ENCODE data around the gene GPR158.

GPR158 gene

DNA sequence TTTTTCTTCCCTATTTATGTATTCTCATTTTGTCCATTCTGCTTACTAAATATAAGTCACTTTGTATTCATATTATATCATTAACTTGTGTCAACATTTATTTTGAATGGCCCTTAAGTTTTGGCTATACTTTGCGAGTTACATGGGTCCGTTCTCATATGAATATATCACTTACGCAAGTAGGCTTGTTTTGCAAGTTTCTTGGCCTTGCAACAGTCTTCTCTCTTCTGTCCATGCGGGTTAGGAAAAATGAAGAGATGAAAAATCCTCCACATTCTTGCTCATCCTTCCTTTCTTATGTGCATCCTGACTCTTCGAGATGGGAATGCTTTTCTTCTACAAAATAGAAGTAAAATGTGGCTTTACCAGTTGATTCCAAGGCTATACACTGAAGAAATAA lies 82.8 kb downstream of the GPR158 start:
- Mint-ChIP-seq H3K4me1 (no peaks in the 10 kb centered on the region), H3K36me3 (no peaks in the 10 kb centered on the region), H3K9me3 (no peaks in the 10 kb centered on the region), H3K4me3 (no peak overlapping the region), H3K27me3 (no peaks in the 10 kb centered on the region), H3K27ac (no peak overlapping the region)
- no peak for ATAC-seq

DNA sequence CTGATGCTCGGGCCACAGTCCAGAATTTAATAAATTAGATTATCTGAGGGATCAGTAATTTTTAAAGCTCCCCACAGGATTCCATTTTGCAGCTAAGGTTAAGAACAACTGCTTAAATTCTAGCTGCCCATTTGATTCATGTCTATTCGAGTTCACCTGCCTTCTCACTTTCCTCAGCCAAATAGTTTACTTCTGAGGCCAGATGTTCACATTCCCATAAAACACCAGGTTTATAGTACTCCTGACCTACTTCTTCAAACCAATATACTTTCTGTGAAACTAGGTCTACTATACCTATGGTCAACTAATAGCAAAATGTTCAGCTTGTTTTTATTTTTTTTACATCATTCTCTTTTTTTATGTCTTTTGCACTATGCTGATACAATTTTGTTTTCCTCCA lies 86.3 kb downstream of the GPR158 start:
- ATAC-seq: no peak
- Mint-ChIP-seq H3K4me1 (no peaks in the 10 kb centered on the region), H3K27me3 (no peaks in the 10 kb centered on the region), H3K36me3 (no peaks in the 10 kb centered on the region), H3K9me3 (no peaks in the 10 kb centered on the region), H3K27ac (no peak overlapping the region), H3K4me3 (no peak overlapping the region)

DNA sequence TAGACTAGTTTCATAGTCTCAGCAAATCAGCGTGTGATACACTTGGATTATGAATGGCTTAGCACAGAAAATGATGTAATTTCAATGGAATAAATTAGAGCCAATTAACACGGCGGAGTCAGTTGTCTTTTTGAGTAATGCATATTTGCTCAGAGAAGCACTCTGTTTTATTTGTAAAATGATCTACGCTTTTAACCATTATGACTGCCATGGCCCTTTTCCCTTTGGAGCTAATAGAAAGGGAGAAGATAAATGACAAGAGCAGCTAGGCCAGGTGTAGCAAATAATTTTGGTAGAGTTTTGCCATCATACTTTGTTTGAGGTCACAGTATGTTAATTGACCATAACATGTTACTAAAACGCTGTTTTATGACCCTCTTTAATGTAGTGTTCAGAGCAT lies 86.8 kb downstream of the GPR158 start:
- Mint-ChIP-seq H3K27ac (no peak overlapping the region), H3K4me3 (no peak overlapping the region), H3K9me3 (no peaks in the 10 kb centered on the region), H3K36me3 (no peaks in the 10 kb centered on the region), H3K27me3 (no peaks in the 10 kb centered on the region), H3K4me1 (no peaks in the 10 kb centered on the region)
- no peak for ATAC-seq

DNA sequence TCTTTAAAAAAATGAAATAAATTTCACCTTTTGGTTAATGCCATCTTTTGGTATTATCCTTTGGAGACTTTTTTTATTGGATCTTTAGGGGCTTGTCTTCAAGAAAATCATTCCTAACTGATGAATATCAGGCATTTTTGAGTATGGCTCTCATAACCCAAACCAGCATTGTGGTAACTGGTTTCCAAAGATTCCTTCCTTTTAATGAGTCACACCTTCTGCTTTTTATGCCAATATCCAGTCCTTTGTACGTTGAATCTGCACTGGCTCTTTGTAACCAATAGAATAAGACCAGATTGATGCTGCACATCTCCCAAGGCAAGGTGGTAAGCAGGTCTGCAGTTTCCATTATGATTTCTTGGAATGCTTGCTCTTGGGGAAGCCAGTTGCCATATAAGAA lies 89.1 kb downstream of the GPR158 start:
- no peaks in the 10 kb centered on the region for H3K4me1 Mint-ChIP-seq
- H3K27me3 Mint-ChIP-seq: no peaks in the 10 kb centered on the region
- no peaks in the 10 kb centered on the region for H3K9me3 Mint-ChIP-seq
- no peaks in the 10 kb centered on the region for H3K36me3 Mint-ChIP-seq
- no peak overlapping the region for H3K4me3 Mint-ChIP-seq
- no peak for ATAC-seq
- H3K27ac Mint-ChIP-seq: no peak overlapping the region

DNA sequence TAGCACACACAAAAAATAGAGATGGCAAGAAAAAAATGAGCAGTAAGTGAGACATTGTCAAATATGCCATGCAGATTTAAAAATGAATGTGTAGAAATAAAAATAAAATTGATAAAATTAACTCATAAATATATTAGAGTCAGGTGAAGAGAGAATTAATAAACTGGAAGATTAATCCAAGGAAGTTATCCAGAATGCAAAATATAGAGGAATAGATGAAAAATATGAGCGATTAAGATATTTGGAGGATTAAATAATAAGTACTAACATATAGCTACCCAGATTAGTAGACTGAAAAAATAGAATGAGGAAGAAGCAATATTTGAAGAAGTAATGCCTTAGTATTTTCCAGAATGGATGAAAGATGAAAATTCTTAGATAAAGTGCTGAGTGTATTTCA lies 103.4 kb downstream of the GPR158 start:
- peaks cover 9% of the 10 kb centered on the region for H3K9me3 Mint-ChIP-seq
- H3K4me1 Mint-ChIP-seq: no peaks in the 10 kb centered on the region
- no peak overlapping the region for H3K4me3 Mint-ChIP-seq
- ATAC-seq: no peak
- H3K36me3 Mint-ChIP-seq: no peaks in the 10 kb centered on the region
- no peak overlapping the region for H3K27ac Mint-ChIP-seq
- no peaks in the 10 kb centered on the region for H3K27me3 Mint-ChIP-seq

DNA sequence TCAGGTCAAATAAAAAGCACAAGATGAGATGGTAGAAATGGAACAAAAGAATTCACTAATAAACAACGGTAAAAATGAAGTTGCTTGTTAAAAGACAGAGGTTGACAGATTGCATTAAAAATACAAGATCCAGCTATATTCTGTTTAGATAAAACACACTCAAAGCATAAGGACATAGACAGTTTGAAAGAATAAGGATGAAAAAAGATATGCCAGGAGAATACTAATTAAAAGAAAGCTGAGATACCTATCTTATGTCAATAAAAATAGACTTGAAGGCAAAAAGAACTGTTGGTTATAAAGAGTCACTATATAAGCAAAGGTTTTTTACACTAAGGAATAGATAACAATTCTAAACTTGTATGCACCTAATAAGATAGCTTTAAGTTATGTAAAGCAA lies 105.3 kb downstream of the GPR158 start:
- H3K27ac Mint-ChIP-seq: no peak overlapping the region
- ATAC-seq: no peak
- no peaks in the 10 kb centered on the region for H3K4me1 Mint-ChIP-seq
- no peaks in the 10 kb centered on the region for H3K27me3 Mint-ChIP-seq
- peaks cover 14% of the 10 kb centered on the region for H3K9me3 Mint-ChIP-seq
- H3K4me3 Mint-ChIP-seq: no peak overlapping the region
- no peaks in the 10 kb centered on the region for H3K36me3 Mint-ChIP-seq

DNA sequence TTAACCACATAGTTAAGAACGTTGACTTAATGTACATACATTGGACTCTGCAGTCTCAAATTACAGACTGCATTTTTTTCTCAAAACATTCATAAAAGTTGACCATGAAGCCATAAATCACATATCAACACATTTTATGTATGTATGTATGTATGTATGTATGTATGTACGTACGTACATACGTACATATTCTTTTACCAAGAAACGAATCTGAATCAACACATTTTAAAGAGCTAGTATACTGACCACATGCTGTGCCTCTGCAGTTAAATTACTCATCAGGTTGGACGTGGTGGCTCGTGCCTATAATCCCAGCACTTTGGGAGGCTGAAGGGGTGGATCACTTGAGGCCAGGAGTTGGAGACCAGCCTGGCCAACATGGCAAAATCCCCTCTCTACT lies 105.8 kb downstream of the GPR158 start:
- Mint-ChIP-seq H3K9me3 (peaks cover 18% of the 10 kb centered on the region), H3K36me3 (no peaks in the 10 kb centered on the region), H3K4me1 (no peaks in the 10 kb centered on the region), H3K4me3 (no peak overlapping the region), H3K27me3 (no peaks in the 10 kb centered on the region), H3K27ac (no peak overlapping the region)
- no peak for ATAC-seq

DNA sequence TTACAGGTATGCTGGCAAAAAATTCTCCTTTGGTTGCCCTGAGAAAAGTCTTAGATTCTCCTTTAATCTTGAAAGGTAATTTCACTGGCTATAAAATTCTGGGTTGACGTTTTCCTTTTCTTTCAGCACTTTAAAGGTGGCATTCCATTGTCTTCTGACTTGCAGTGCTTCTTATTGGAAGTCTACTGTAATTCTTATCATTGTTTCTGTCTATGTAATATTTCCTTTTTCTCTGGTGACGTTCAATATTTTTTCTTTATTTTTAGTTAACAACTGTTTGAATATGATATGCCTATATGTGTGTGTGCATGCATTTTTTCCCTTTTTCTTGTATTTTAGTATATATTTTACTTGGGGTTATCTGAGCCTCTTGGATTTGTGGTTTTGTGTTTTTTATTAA lies 111.0 kb downstream of the GPR158 start:
- Mint-ChIP-seq H3K36me3 (no peaks in the 10 kb centered on the region), H3K27ac (no peak overlapping the region), H3K4me3 (no peak overlapping the region), H3K4me1 (no peaks in the 10 kb centered on the region), H3K27me3 (no peaks in the 10 kb centered on the region), H3K9me3 (peaks cover 21% of the 10 kb centered on the region)
- no peak for ATAC-seq

DNA sequence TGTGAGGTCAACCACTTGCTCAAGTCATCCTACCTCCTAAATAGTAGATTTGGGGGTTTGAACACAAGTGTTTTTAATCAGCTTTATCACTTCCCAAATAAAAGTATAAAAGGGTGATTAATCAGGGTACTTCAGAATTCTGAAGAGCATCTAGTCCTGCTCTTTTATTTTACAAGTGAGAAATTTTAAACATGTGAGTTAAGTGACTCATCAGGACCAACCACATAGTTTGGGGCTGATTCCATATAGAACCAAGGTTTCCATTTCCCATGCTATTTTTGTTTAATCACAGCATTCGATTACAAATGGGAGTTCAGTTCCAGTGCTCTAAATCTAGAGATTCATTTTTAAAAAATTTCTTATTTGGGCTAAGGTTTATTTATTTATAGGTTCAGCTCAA lies 113.4 kb downstream of the GPR158 start:
- no peak overlapping the region for H3K4me3 Mint-ChIP-seq
- no peaks in the 10 kb centered on the region for H3K27me3 Mint-ChIP-seq
- H3K4me1 Mint-ChIP-seq: no peaks in the 10 kb centered on the region
- peaks cover 21% of the 10 kb centered on the region for H3K9me3 Mint-ChIP-seq
- H3K36me3 Mint-ChIP-seq: no peaks in the 10 kb centered on the region
- ATAC-seq: no peak
- no peak overlapping the region for H3K27ac Mint-ChIP-seq

DNA sequence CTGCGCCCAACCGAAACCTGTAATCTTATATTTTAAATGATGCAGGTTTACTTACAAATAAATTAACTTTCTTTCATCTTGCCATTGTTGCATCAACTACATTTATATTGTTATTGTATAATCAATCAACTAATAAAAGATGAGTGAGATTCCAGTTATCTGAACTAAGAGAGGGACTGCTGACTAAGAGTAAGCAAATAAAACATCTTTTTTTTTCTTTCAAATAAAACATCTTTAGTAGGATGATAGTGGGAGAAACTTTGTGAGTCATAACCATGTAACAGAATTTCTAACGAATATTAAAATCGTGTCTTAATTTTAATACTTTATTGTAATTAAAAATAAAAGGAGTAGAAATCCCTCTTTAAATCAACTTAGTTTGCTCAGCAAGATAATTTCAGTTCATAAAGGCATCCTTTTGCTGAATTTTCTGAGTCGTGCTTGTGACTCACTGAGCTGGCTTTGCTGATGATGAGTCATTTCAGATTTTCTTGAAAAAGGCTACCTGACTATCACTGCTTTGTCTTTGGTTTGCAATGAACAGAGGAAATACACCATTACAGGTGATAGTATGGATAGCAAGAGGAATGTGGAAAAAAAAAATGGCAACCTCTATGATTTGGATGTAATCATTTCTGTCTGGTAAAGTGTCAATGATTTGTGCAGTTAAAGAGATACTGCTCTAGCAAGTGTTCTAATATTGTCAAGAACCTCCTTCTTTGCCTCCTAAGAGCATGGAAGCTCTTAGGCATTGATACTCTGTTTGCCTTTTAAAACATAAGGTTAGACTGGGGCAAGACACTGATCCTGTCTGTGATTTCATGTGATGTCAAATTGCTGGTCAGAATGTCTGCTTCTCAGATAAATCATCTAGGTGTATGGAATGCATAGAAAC lies 119.5 kb downstream of the GPR158 start:
- Mint-ChIP-seq H3K4me1 (no peaks in the 10 kb centered on the region), H3K9me3 (no peaks in the 10 kb centered on the region), H3K27me3 (no peaks in the 10 kb centered on the region), H3K4me3 (no peak overlapping the region), H3K36me3 (no peaks in the 10 kb centered on the region), H3K27ac (no peak overlapping the region)
- no peak for ATAC-seq

DNA sequence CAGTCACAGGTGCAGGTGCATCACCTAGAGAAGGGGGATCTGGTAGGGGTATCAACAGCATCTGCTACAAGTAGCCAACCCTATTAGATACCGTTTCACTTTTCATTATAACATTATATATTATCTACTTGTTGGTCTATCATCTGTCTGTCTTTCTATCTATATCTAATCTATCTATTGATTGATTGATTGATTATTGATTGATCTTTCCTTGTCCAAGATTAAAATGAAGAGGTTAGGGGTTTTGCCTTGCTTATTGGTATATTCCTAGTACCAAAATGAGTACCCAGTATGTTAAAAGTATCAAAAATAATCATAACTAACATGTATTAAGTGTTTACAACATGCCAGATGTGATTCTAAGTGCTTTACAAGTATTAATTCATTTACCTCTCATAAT lies 121.5 kb downstream of the GPR158 start:
- H3K27me3 Mint-ChIP-seq: no peaks in the 10 kb centered on the region
- no peak overlapping the region for H3K27ac Mint-ChIP-seq
- H3K9me3 Mint-ChIP-seq: no peaks in the 10 kb centered on the region
- no peaks in the 10 kb centered on the region for H3K36me3 Mint-ChIP-seq
- no peak overlapping the region for H3K4me3 Mint-ChIP-seq
- ATAC-seq: no peak
- H3K4me1 Mint-ChIP-seq: no peaks in the 10 kb centered on the region

DNA sequence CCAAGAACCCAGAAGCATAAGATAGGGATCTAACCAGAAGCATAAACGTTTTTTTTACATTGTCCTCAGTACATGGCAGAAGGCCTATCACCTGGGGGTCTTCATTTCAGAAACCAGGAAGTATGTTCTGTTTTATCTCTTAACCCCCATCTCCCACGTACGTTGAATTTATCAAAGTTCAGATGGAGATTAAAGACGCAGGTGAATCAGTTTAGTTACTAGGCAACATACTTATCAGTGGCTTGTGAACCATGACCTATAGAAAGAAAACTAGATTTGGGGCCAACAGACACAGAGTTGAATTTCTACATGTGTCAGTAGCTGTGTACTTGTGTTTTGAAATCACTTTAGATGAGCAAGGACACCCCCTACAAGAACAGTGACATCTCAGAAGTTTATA lies 122.7 kb downstream of the GPR158 start:
- no peak overlapping the region for H3K4me3 Mint-ChIP-seq
- H3K27me3 Mint-ChIP-seq: no peaks in the 10 kb centered on the region
- H3K27ac Mint-ChIP-seq: no peak overlapping the region
- H3K4me1 Mint-ChIP-seq: no peaks in the 10 kb centered on the region
- H3K36me3 Mint-ChIP-seq: no peaks in the 10 kb centered on the region
- no peak for ATAC-seq
- H3K9me3 Mint-ChIP-seq: no peaks in the 10 kb centered on the region

DNA sequence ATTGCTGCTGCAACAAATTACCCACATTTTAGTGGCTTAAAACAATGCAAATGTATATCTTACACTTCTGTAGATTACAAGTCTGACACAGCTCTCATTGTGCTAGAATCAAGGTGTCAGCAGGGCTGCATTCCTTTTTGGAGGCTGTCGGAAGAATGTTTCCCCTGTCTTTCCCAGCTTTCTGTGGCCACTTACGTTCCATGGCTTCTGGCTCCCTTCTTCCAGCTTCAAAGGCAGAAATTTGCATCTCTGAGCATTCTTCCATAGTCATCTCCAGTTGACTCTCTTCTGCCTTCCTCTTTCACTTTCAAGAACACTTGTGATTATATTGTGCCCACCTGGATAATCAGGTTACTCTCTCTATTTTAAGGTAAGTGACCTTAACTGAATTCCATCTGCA lies 125.3 kb downstream of the GPR158 start:
- no peaks in the 10 kb centered on the region for H3K9me3 Mint-ChIP-seq
- no peaks in the 10 kb centered on the region for H3K4me1 Mint-ChIP-seq
- H3K27me3 Mint-ChIP-seq: no peaks in the 10 kb centered on the region
- H3K36me3 Mint-ChIP-seq: no peaks in the 10 kb centered on the region
- no peak for ATAC-seq
- no peak overlapping the region for H3K27ac Mint-ChIP-seq
- no peak overlapping the region for H3K4me3 Mint-ChIP-seq

DNA sequence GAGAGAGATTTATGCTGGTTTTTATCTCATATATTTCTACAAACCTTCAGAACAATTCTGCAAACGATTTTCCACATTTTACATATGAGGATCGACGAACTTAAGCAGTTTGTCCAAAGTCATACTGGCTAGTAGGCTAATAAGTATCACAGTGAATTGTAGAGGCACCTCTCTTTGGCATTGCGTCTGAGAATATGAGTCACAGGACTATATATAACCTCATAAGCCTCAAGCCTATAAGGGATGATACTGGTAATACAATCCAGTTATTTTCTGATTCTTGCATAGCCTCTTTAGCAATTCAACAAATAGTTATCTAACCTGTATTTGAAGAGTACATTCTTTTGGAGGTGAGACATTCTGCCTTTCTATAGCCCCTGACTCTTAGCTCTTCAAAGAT lies 129.8 kb downstream of the GPR158 start:
- H3K4me3 Mint-ChIP-seq: no peak overlapping the region
- ATAC-seq: no peak
- H3K27me3 Mint-ChIP-seq: no peaks in the 10 kb centered on the region
- no peaks in the 10 kb centered on the region for H3K36me3 Mint-ChIP-seq
- H3K9me3 Mint-ChIP-seq: peaks cover 17% of the 10 kb centered on the region
- H3K4me1 Mint-ChIP-seq: no peaks in the 10 kb centered on the region
- H3K27ac Mint-ChIP-seq: no peak overlapping the region

DNA sequence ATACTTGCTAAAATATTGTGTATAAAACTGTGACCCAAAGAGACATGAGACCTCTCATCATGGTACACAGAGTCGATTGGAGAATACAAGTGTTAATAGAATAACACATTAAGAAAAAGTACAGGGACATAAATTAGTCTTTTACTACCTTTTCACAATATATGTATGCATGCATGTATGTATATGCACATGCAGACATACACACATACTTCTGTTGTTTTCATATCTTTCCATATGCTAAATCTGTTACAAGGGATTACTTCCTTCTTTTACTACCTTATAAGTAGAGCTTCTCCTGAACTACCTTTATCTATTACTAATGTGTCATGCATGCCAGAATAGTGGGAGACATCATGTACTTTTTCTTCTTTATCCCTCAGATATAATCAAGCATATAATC lies 131.6 kb downstream of the GPR158 start:
- ATAC-seq: no peak
- Mint-ChIP-seq H3K36me3 (no peaks in the 10 kb centered on the region), H3K4me1 (no peaks in the 10 kb centered on the region), H3K27ac (no peak overlapping the region), H3K4me3 (no peak overlapping the region), H3K27me3 (no peaks in the 10 kb centered on the region), H3K9me3 (peaks cover 22% of the 10 kb centered on the region)

DNA sequence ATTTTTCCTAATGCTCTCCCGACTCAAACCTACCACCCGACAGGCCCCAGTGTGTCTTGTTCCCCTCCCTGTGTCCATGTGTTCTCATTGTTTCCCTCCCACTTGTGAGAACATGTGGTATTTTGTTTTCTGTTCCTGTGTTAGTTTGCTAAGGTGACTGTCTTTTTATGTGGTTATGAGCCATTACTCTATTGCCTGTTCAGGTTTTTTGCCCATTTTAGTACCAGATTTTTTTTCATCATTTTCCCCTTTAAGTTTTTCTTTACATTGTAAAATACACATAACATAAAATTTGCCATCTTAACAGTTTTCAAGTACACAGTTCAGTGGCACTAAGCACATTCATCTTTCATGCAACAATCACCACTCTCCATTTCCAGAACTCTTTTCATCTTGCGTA lies 133.5 kb downstream of the GPR158 start:
- H3K27me3 Mint-ChIP-seq: no peaks in the 10 kb centered on the region
- no peak overlapping the region for H3K4me3 Mint-ChIP-seq
- H3K27ac Mint-ChIP-seq: no peak overlapping the region
- ATAC-seq: no peak
- H3K4me1 Mint-ChIP-seq: no peaks in the 10 kb centered on the region
- no peaks in the 10 kb centered on the region for H3K36me3 Mint-ChIP-seq
- H3K9me3 Mint-ChIP-seq: peaks cover 22% of the 10 kb centered on the region
